Heart right ventricle (tissue), 16 donors: Measurements from ENCODE around the gene SULT1C2. TPM values are rescaled to one million over a fixed set of nuclear protein-coding genes. Genes with fewer than 3 reads are reported as not detected.
"Not testable (repeated sequence)": the region's sequence is repeated elsewhere in the genome, so short reads cannot be mapped to it uniquely, and the experiment has no call there.

Experiments
- ATAC-seq, 8 donors: fragments of 200-7000 bp; cut with Tn5 transposase; one replicate each; pipeline ENCODE4 v1.9.1; 2020; ENCODE audit warnings: mild to moderate bottlenecking in 8 of 8, moderate library complexity in 8 of 8, moderate number of reproducible peaks in 1 of 8
- DNase-seq, 2 donors: peaks; one replicate each; pipeline ENCODE4 v3.0.0-alpha.2; 2020
- H3K27ac ChIP-seq, 10 donors: fragments of 200-600 bp; sonication (generic) in 2 of 10; one replicate each; pipeline versions ENCODE4 v1.5.0 to v1.8.0; 2020 to 2022; ENCODE audit warnings: mild to moderate bottlenecking in 3 of 10
- H3K27me3 ChIP-seq, 7 donors: fragments of 200-600 bp; one replicate each; pipeline ENCODE4 v1.8.0; 2021 to 2022; ENCODE audit warnings: mild to moderate bottlenecking in 2 of 7
- H3K36me3 ChIP-seq, 9 donors: fragments of 200-600 bp; sonication (generic) in 1 of 9; one replicate each; pipeline versions ENCODE4 v1.5.0 to v1.8.0; 2020 to 2022; ENCODE audit warnings: mild to moderate bottlenecking in 2 of 9
- H3K4me1 ChIP-seq, 9 donors: fragments of 200-600 bp; sonication (generic) in 1 of 9; one replicate each; pipeline versions ENCODE4 v1.5.0 to v1.8.0; 2020 to 2022; ENCODE audit warnings: mild to moderate bottlenecking in 4 of 9
- H3K4me3 ChIP-seq, 10 donors: fragments of 200-600 bp; sonication (generic) in 2 of 10; one replicate each; pipeline versions ENCODE4 v1.5.0 to v1.8.0; 2020 to 2022; ENCODE audit warnings: mild to moderate bottlenecking in 7 of 10, moderate library complexity in 2 of 10
- H3K9me3 ChIP-seq, 11 donors: fragments of 200-600 bp in 10 of 11; sonication (generic) in 2 of 11; one replicate each; pipeline versions ENCODE4 v1.5.0 to v1.8.0; 2013 to 2022; ENCODE audit warnings: mild to moderate bottlenecking in 2 of 11, control low read depth in 1 of 11, moderate library complexity in 1 of 11
- CTCF ChIP-seq, 9 donors: fragments of 200-600 bp; sonication (generic) in 2 of 9; IDR thresholded peaks; one replicate each; pipeline versions ENCODE4 v1.5.0 to v1.8.0; 2021 to 2022; ENCODE audit warnings: antibody characterized with exemption in 9 of 9, mild to moderate bottlenecking in 5 of 9, moderate library complexity in 1 of 9
- WGBS, 2 donors: extraction: QIAGEN DNeasy Blood & Tissue Kit; methylation state at CpG; one replicate each; pipeline ENCODE4 v1.1.7; 2013; ENCODE audit warnings: inconsistent platforms in 1 of 2; 5-methylcytosine and 5-hydroxymethylcytosine counted together
- intact Hi-C, 10 donors: fragments of 100-400 bp; cut with DNase I; formaldehyde crosslinking; loops; one replicate each; pipeline versions ENCODE4 v1.11.1 to v1.14.2; 2022
- polyA plus RNA-seq, 2 donors: library from polyadenylated mRNA; stranded (reverse); fragments of 200-250 nt; gene quantifications; one replicate each; pipeline ENCODE4 v1.2.3, GENCODE V29; 2013
- total RNA-seq, 10 donors: library from RNA; stranded (reverse); fragmentation: NEBNext Ultra II Directional in 3 of 10; extraction: Animal tissue kit (Norgen Biotek cat#: 25700) in 3 of 10; gene quantifications; one replicate each; pipeline versions ENCODE4 v1.2.1 to v1.2.4, GENCODE V29; 2021 to 2023
- donor health status: Arrhythmogenic right ventricular cardiomyopathy.
- donor health status: ischemic (EF 13 %, LVEDD 7.1; RV severe dilation, severe dysfunction).
- donor health status: healthy with polysubstance abuse.
- donor health status: DM: no; HTN: yes; CAD: no.
- donor health status: DM: no; HTN: no; CAD: no.
- donor health status: ischemic (EF 25% LVEDD 6.9; RV normal size, moderate dysfunction).
- donor health status: ischemic (EF 25% LVEDD 5.7; RV mildly dilated, moderate dysfunction).
- donor health status: healthy.
- donor health status: DM: yes; HTN: yes; CAD: no.
- donor health status: Ischemic cardiomyopathy.
- donor health status: ischemic (EF 35%, LVEDD 5.7; RV mildly dilated, moderate dysfunction).
- donor health status: nonischemic (EF 11% LVEDD 7.7; RV severe dilation, severe dysfunction).
- donor health status: DM: yes; HTN: yes; CAD: no.
- donor health status: PGD.
- donor health status: ischemic (EF 29% LVEDD 5.4; RV normal size, mild dysfunction).
- donor health status: nonischemic (EF 23%, LVEDD 6.1; RV moderate dilation, normal function).

Gene SULT1C2
- total and polyA plus RNA-seq, 12 donors: 0.19 to 2.4 (median 1.1) TPM; not detected in 2

GRCh38 chr2:108349571-108349928 lies 60.9 kb downstream of the SULT1C2 start:
- Histone ChIP-seq H3K27ac (no peak overlapping the region), H3K4me1 (no peaks in the 10 kb centered on the region), H3K9me3 (no peaks in the 10 kb centered on the region), H3K4me3 (no peak overlapping the region), H3K36me3 (no peaks in the 10 kb centered on the region), H3K27me3 (peaks cover 0 to 23% (median 0%) of the 10 kb centered on the region in 7 donors)
- ATAC-seq: no peak
- no peak for DNase-seq
- no peak for TF ChIP-seq CTCF (IDR thresholded peaks at IDR 0.05)
- WGBS, 2 donors: 74 to 81% methylated on average over 2 of the region's 2 CpGs
- intact Hi-C loops: loop anchor here in 1 of 10 donors (5.0 kb wide), 1 partner anchor 233 kb away; no protein-coding TSS in a partner anchor

GRCh38 chr2:108351889-108352288 lies 63.2 kb downstream of the SULT1C2 start:
- intact Hi-C loops: loop anchor here in 7 of 10 donors (2.0 to 10.0 kb wide), 3 partner anchors 223 to 233 kb away; no protein-coding TSS in a partner anchor
- Histone ChIP-seq H3K27ac (no peak overlapping the region), H3K27me3 (peaks cover 0 to 13% (median 0%) of the 10 kb centered on the region in 7 donors), H3K4me3 (no peak overlapping the region), H3K4me1 (no peaks in the 10 kb centered on the region), H3K9me3 (no peaks in the 10 kb centered on the region), H3K36me3 (no peaks in the 10 kb centered on the region)
- ATAC-seq (no peak), DNase-seq (no peak)
- TF ChIP-seq CTCF (IDR thresholded peaks at IDR 0.05): no peak

- ATAC-seq (no peak), DNase-seq (no peak)
- Histone ChIP-seq H3K36me3 (no peaks in the 10 kb centered on the region), H3K4me1 (no peaks in the 10 kb centered on the region), H3K9me3 (no peaks in the 10 kb centered on the region), H3K27me3 (peaks cover 0 to 3% (median 0%) of the 10 kb centered on the region in 7 donors), H3K4me3 (no peak overlapping the region), H3K27ac (no peak overlapping the region)
- no peak for TF ChIP-seq CTCF (IDR thresholded peaks at IDR 0.05)
- intact Hi-C loops: loop anchor here in 5 of 10 donors (5.0 to 10.0 kb wide), 2 partner anchors 221 to 228 kb away; no protein-coding TSS in a partner anchor
- WGBS, 2 donors: 71 to 78% methylated on average over 5 of the region's 5 CpGs
Measured at GRCh38 chr2:108354136-108354535, 65.4 kb downstream of the SULT1C2 start.

GRCh38 chr2:108355906-108356734 lies 67.4 kb downstream of the SULT1C2 start:
- H3K4me1 ChIP-seq: no peaks in the 10 kb centered on the region
- TF ChIP-seq CTCF (IDR thresholded peaks at IDR 0.05): no peak
- H3K27ac ChIP-seq: no peak overlapping the region
- intact Hi-C loops: loop anchor here in 1 of 10 donors (10.0 kb wide), 1 partner anchor 219 kb away; no protein-coding TSS in a partner anchor
- DNase-seq (no peak), ATAC-seq (no peak)
- H3K4me3 ChIP-seq: no peak overlapping the region
- no peaks in the 10 kb centered on the region for H3K27me3 ChIP-seq
- no peaks in the 10 kb centered on the region for H3K9me3 ChIP-seq
- 77 to 80% methylated on average over 2 of the region's 2 CpGs for WGBS, 2 donors
- H3K36me3 ChIP-seq: no peaks in the 10 kb centered on the region

GRCh38 chr2:108359336-108359735 lies 70.6 kb downstream of the SULT1C2 start:
- not testable (repeated sequence) for DNase-seq, ATAC-seq, H3K4me3 ChIP-seq, H3K9me3 ChIP-seq, H3K27me3 ChIP-seq, H3K4me1 ChIP-seq, H3K36me3 ChIP-seq, H3K27ac ChIP-seq
- 92 to 94% methylated on average over 1 of the region's 1 CpG for WGBS, 2 donors
- intact Hi-C loops: loop anchor here in 1 of 10 donors (10.0 kb wide), 1 partner anchor 215 kb away; no protein-coding TSS in a partner anchor
